Peyer's patch (tissue), 4 donors: ENCODE data around the gene PLIN5. TPM values are rescaled to one million over a fixed set of nuclear protein-coding genes. Genes with fewer than 3 reads are reported as not detected.

Experiments
- DNase-seq, 3 donors: peaks; one replicate each; pipeline ENCODE4 v3.0.0-alpha.2; 2017 to 2019
- H3K27ac ChIP-seq, 4 donors: fragments of 200-600 bp; sonication (generic); one replicate each; pipeline ENCODE4 v1.5.1; 2016 to 2019
- H3K27me3 ChIP-seq, 2 donors: fragments of 200-600 bp; sonication (generic); one replicate each; pipeline ENCODE4 v1.5.1; 2019
- H3K36me3 ChIP-seq, 3 donors: fragments of 200-600 bp; sonication (generic); one replicate each; pipeline ENCODE4 v1.5.1; 2016 to 2019
- H3K4me1 ChIP-seq, 4 donors: fragments of 200-600 bp; sonication (generic); one replicate each; pipeline ENCODE4 v1.5.1; 2016 to 2019
- H3K4me3 ChIP-seq, 4 donors: fragments of 200-600 bp; sonication (generic); 1 replicate in 3 of 4; 2 replicates in 1 of 4; pipeline ENCODE4 v1.5.1; 2016 to 2019; ENCODE audit warnings: mild to moderate bottlenecking in 1 of 4
- H3K9me3 ChIP-seq, 4 donors: fragments of 200-600 bp; sonication (generic); one replicate each; pipeline ENCODE4 v1.5.1; 2016 to 2019; ENCODE audit warnings: mild to moderate bottlenecking in 1 of 4
- CTCF ChIP-seq, 6 experiments: fragments of 450-650 bp in 4 of 6; fragments of 200-600 bp in 2 of 6; sonication (generic) in 1 of 6; IDR thresholded peaks; one replicate each; pipeline ENCODE4 v1.5.1; 2017 to 2019; ENCODE audit warnings: antibody characterized with exemption in 6 of 6, mild to moderate bottlenecking in 3 of 6, moderate library complexity in 1 of 6
- POLR2A ChIP-seq, 2 donors: fragments of 450-650 bp; IDR thresholded peaks; one replicate each; pipeline ENCODE4 v1.5.1; 2017; ENCODE audit warnings: antibody characterized with exemption in 2 of 2, mild to moderate bottlenecking in 2 of 2, moderate library complexity in 2 of 2
- total RNA-seq, 4 donors: library from RNA; depleted of rRNA; stranded (reverse); fragments of >200 nt; gene quantifications; one replicate each; pipeline ENCODE4 v1.1.0, GENCODE V29; 2016

PLIN5 gene
- total RNA-seq, 4 donors from 2014 or later, result 2.1 to 3.2 TPM; not detected in 2

DNA sequence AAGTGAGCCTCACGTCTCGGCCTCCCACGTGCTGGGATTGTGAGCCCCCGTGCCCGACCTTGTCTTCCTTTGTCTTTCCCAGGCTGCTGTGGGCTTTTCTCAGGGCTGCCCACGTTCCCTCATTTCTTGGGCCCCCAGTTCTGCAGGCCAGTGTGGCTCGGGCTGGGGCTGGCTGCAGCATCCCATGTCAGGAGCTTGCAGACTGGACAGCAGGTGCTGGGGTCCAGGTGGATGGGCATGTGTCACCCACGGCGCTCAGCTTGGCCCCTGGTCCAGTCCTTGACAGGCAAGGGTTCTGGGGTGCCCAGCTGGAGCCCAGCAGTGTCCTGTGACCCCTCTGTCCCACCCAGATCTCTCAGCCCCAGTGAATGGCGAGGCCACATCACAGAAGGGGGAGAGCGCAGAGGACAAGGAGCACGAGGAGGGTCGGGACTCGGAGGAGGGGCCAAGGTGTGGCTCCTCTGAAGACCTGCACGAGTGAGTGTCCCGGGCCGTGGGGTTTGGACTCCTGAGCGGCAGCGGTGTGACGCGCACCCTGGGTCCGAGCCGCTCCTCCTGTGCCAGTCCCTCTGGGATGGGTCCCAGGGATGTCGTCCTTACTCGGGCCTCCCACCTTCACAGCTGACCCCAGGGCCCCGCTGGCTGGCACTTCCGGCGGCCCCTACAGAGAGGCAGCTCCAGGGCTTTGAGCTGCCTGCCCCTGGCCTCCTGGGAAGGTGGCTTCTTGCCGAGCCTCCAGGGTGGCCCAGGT, 34.0 kb downstream of the PLIN5 start:
- Histone ChIP-seq H3K36me3 (peaks cover 0 to 70% (median 0%) of the 10 kb centered on the region in 3 donors), H3K4me3 (no peak overlapping the region), H3K27me3 (no peaks in the 10 kb centered on the region), H3K9me3 (no peaks in the 10 kb centered on the region), H3K4me1 (no peaks in the 10 kb centered on the region), H3K27ac (no peak overlapping the region)
- no peak for DNase-seq
- TF ChIP-seq CTCF (IDR thresholded peaks at IDR 0.05) (no peak), POLR2A (IDR thresholded peaks at IDR 0.05) (no peak)

- Histone ChIP-seq H3K27me3 (no peaks in the 10 kb centered on the region), H3K9me3 (no peaks in the 10 kb centered on the region), H3K4me1 (no peaks in the 10 kb centered on the region), H3K27ac (no peak overlapping the region), H3K4me3 (no peak overlapping the region), H3K36me3 (peaks cover 0 to 74% (median 0%) of the 10 kb centered on the region in 3 donors)
- DNase-seq, result no peak
- TF ChIP-seq POLR2A (IDR thresholded peaks at IDR 0.05) (no peak), CTCF (IDR thresholded peaks at IDR 0.05) (no peak)
Observed at GRCh38 chr19:4499855-4500254, 35.2 kb downstream of the PLIN5 start.

GRCh38 chr19:4499318-4499717, 35.7 kb downstream of the PLIN5 start:
- Histone ChIP-seq H3K4me1 (no peaks in the 10 kb centered on the region), H3K9me3 (no peaks in the 10 kb centered on the region), H3K4me3 (no peak overlapping the region), H3K27me3 (no peaks in the 10 kb centered on the region), H3K27ac (no peak overlapping the region), H3K36me3 (peaks cover 0 to 77% (median 0%) of the 10 kb centered on the region in 3 donors)
- TF ChIP-seq POLR2A (IDR thresholded peaks at IDR 0.05) (no peak), CTCF (IDR thresholded peaks at IDR 0.05) (no peak)
- DNase-seq, result no peak

DNA sequence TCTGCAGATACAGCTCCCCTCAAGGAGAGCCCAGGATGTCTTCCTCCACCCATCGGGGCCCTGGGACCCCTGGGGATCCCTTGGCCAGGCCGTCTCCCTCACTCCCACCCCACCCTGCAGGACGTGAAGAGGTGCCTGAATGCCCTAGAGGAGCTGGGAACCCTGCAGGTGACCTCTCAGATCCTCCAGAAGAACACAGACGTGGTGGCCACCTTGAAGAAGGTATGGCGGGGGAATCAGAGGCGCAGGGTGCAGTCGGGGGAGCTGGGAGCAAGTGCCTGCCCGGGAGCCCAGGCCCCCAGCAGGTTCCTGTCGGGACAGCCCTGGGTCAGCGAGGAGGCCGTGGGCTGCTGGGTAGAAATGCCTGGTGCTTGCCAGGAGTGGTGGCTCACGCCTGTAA, 36.3 kb downstream of the PLIN5 start:
- Histone ChIP-seq H3K4me3 (no peak overlapping the region), H3K4me1 (no peaks in the 10 kb centered on the region), H3K9me3 (no peaks in the 10 kb centered on the region), H3K36me3 (peaks cover 0 to 79% (median 0%) of the 10 kb centered on the region in 3 donors), H3K27me3 (no peaks in the 10 kb centered on the region), H3K27ac (no peak overlapping the region)
- no peak for DNase-seq
- TF ChIP-seq POLR2A (IDR thresholded peaks at IDR 0.05), result no peak
- TF ChIP-seq CTCF (IDR thresholded peaks at IDR 0.05), result no peak

DNA sequence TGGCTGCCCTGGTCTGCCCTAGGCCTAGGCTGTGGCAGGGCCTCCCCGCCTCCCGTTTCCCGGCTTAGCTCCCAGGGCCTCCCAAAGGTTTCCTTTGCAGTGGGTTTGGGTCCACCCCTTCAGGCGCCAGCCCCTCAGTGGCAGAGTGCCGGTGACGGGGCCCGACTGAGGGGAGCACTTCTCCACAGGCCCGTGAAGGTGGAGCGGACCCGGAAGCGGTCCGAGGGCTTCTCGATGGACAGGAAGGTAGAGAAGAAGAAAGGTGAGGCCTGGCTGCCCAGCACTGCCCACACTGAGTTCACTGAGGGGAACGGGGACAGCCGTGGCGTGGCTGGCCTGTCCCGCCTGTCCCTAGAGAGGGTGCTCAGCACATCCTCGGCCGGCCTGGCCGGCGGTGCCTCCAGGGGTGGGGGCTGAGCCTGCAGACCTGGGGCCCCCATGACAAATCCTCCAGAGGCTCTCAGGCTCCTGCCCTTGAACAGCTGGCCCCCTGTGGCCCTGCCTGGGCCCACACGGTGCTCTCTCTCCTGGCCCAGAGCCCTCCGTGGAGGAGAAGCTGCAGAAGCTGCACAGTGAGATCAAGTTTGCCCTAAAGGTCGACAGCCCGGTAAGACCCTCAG, 37.1 kb downstream of the PLIN5 start:
- no peak overlapping the region for H3K4me3 ChIP-seq
- no peaks in the 10 kb centered on the region for H3K27me3 ChIP-seq
- no peak overlapping the region for H3K27ac ChIP-seq
- H3K36me3 ChIP-seq, result peaks cover 0 to 83% (median 0%) of the 10 kb centered on the region in 3 donors
- DNase-seq, result no peak
- H3K9me3 ChIP-seq, result no peaks in the 10 kb centered on the region
- TF ChIP-seq CTCF (IDR thresholded peaks at IDR 0.05) (no peak), POLR2A (IDR thresholded peaks at IDR 0.05) (no peak)
- H3K4me1 ChIP-seq, result no peaks in the 10 kb centered on the region
